Right kidney (tissue), 1 donor: ENCODE measurements around the gene MYL4.

Experiments used
- DNase-seq: peaks from one replicate; pipeline ENCODE4 v3.0.0-alpha.2; 2016

Gene MYL4

GRCh38 chr17:47272491-47272890 lies 63.3 kb downstream of the MYL4 start:
- no peak for DNase-seq

- DNase-seq, result no peak
Measured at GRCh38 chr17:47273245-47273644, 64.1 kb downstream of the MYL4 start.
